Upper lobe of left lung (tissue), 4 donors: ENCODE results near the gene ZNF565.

ENCODE experiments used
- POLR2A ChIP-seq, 4 donors: fragments of 450-650 bp; IDR thresholded peaks; one replicate each; pipeline ENCODE4 v1.5.1; 2016 to 2017; ENCODE audit warnings: antibody characterized with exemption in 4 of 4, mild to moderate bottlenecking in 2 of 4
- POLR2AphosphoS5 ChIP-seq, 2 donors: sonication (generic); formaldehyde crosslinking; IDR thresholded peaks; one replicate each; pipeline ENCODE4 v1.5.1; 2017; ENCODE audit warnings: antibody characterized with exemption in 2 of 2
- TF ChIP-seq, protein P1 (sequence below), 6 experiments: fragments of 450-650 bp in 4 of 6; fragments of 200-600 bp in 2 of 6; sonication (generic) in 2 of 6; IDR thresholded peaks; one replicate each; pipeline ENCODE4 v1.5.1; 2016 to 2019; ENCODE audit warnings: antibody characterized with exemption in 6 of 6

GRCh38 chr19:36236946-36237310, 22.5 kb upstream of the ZNF565 start:
- TF ChIP-seq, protein P1, sequence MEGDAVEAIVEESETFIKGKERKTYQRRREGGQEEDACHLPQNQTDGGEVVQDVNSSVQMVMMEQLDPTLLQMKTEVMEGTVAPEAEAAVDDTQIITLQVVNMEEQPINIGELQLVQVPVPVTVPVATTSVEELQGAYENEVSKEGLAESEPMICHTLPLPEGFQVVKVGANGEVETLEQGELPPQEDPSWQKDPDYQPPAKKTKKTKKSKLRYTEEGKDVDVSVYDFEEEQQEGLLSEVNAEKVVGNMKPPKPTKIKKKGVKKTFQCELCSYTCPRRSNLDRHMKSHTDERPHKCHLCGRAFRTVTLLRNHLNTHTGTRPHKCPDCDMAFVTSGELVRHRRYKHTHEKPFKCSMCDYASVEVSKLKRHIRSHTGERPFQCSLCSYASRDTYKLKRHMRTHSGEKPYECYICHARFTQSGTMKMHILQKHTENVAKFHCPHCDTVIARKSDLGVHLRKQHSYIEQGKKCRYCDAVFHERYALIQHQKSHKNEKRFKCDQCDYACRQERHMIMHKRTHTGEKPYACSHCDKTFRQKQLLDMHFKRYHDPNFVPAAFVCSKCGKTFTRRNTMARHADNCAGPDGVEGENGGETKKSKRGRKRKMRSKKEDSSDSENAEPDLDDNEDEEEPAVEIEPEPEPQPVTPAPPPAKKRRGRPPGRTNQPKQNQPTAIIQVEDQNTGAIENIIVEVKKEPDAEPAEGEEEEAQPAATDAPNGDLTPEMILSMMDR (IDR thresholded peaks at IDR 0.05) = no peak
- no peak for TF ChIP-seq POLR2A (IDR thresholded peaks at IDR 0.05)
- TF ChIP-seq POLR2AphosphoS5 (IDR thresholded peaks at IDR 0.05) = no peak
